HL-60 (cell line): ENCODE measurements around the gene ID4.

Experiments
- DNase-seq, 2 experiments: peaks; one replicate each; pipeline ENCODE4 v3.0.0-alpha.2; 2010 to 2020; ENCODE audit warnings: low read depth in 1 of 2, low spot score in 1 of 2
- H3K27ac ChIP-seq: fragments of 250-450 bp; sonication (Bioruptor Pico); replicated peaks from 2 replicates; pipeline ENCODE4 v1.5.1; 2020; ENCODE audit warnings: mild to moderate bottlenecking, moderate library complexity
- H3K27me3 ChIP-seq: fragments of 250-450 bp; sonication (Bioruptor Pico); 2 replicates; pipeline ENCODE4 v1.5.1; 2021; ENCODE audit warnings: mild to moderate bottlenecking, moderate library complexity; ENCODE audit not compliant: insufficient read depth, poor library complexity, severe bottlenecking
- H3K4me3 ChIP-seq: replicated peaks from 2 replicates; pipeline ENCODE4 v1.5.1; 2011; ENCODE audit warnings: mild to moderate bottlenecking, control low read depth, low read length; ENCODE audit not compliant: insufficient read depth
- GABPA ChIP-seq: IDR thresholded peaks from 2 replicates; pipeline ENCODE4 v1.6.1; 2012; ENCODE audit warnings: low read depth
- POLR2AphosphoS5 ChIP-seq: IDR thresholded peaks from 2 replicates; pipeline ENCODE4 v1.6.1; 2012; ENCODE audit warnings: low read depth
- SPI1 ChIP-seq: IDR thresholded peaks from 2 replicates; pipeline ENCODE4 v1.6.1; 2012; ENCODE audit warnings: low read depth, mild to moderate bottlenecking, borderline replicate concordance
- long read RNA-seq: library from polyadenylated mRNA; unstranded; transcript quantifications from one replicate; pipeline ENCODE4 v2.0.0, GENCODE V29; 2020
- TF ChIP-seq, protein P1 (sequence below): IDR thresholded peaks from one replicate; pipeline ENCODE4 v1.5.1; 2011; ENCODE audit warnings: low read length, control low read depth, inconsistent platforms; ENCODE audit not compliant: insufficient read depth
- TF ChIP-seq, protein P2 (sequence below): IDR thresholded peaks from 2 replicates; pipeline ENCODE4 v1.6.1; 2012; ENCODE audit warnings: low read depth; ENCODE audit not compliant: insufficient replicate concordance

Gene ID4
- long read RNA-seq, result 0 reads

- no peak within 1 kb of the TSS for H3K4me3 ChIP-seq
Observed at GRCh38 chr6:19836799-19837510, at the start of gene ID4. TSS of gene ID4 (plus strand) at chr6:19837370. CDS start at chr6:19837755, 385 bp downstream.

DNA sequence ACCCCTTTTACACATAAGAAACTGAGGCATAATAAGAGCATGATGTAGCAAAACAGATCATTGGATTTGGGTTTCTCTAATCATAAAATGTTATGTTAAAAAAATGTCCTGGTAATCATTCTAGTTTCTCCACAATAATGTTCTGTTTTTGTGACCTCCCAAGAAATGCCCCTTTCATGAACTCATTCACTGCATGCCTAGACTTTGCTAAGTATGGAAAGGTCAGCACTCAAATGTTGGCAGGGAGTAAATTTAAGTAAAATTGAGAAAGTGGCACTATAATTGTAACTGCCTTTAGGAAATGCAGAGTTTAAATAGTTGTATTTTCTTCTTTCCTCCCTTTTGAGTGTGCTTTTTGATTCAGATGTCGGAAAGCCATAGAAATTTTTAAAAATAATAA, 48.5 kb upstream of the ID4 start:
- Histone ChIP-seq H3K4me3 (no peak overlapping the region), H3K27ac (no peak overlapping the region), H3K27me3 (no peaks in the 10 kb centered on the region)
- no peak for DNase-seq
- TF ChIP-seq SPI1 (no peak), POLR2AphosphoS5 (no peak), GABPA (no peak)
- TF ChIP-seq, protein P1, sequence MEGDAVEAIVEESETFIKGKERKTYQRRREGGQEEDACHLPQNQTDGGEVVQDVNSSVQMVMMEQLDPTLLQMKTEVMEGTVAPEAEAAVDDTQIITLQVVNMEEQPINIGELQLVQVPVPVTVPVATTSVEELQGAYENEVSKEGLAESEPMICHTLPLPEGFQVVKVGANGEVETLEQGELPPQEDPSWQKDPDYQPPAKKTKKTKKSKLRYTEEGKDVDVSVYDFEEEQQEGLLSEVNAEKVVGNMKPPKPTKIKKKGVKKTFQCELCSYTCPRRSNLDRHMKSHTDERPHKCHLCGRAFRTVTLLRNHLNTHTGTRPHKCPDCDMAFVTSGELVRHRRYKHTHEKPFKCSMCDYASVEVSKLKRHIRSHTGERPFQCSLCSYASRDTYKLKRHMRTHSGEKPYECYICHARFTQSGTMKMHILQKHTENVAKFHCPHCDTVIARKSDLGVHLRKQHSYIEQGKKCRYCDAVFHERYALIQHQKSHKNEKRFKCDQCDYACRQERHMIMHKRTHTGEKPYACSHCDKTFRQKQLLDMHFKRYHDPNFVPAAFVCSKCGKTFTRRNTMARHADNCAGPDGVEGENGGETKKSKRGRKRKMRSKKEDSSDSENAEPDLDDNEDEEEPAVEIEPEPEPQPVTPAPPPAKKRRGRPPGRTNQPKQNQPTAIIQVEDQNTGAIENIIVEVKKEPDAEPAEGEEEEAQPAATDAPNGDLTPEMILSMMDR, result no peak
- TF ChIP-seq, protein P2, sequence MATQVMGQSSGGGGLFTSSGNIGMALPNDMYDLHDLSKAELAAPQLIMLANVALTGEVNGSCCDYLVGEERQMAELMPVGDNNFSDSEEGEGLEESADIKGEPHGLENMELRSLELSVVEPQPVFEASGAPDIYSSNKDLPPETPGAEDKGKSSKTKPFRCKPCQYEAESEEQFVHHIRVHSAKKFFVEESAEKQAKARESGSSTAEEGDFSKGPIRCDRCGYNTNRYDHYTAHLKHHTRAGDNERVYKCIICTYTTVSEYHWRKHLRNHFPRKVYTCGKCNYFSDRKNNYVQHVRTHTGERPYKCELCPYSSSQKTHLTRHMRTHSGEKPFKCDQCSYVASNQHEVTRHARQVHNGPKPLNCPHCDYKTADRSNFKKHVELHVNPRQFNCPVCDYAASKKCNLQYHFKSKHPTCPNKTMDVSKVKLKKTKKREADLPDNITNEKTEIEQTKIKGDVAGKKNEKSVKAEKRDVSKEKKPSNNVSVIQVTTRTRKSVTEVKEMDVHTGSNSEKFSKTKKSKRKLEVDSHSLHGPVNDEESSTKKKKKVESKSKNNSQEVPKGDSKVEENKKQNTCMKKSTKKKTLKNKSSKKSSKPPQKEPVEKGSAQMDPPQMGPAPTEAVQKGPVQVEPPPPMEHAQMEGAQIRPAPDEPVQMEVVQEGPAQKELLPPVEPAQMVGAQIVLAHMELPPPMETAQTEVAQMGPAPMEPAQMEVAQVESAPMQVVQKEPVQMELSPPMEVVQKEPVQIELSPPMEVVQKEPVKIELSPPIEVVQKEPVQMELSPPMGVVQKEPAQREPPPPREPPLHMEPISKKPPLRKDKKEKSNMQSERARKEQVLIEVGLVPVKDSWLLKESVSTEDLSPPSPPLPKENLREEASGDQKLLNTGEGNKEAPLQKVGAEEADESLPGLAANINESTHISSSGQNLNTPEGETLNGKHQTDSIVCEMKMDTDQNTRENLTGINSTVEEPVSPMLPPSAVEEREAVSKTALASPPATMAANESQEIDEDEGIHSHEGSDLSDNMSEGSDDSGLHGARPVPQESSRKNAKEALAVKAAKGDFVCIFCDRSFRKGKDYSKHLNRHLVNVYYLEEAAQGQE, result no peak

More at GRCh38 chr6:19836799-19837510, at the start of gene ID4:
- TF ChIP-seq POLR2AphosphoS5 (no peak), GABPA (no peak), SPI1 (no peak)
- TF ChIP-seq, protein P1, result no peak
- TF ChIP-seq, protein P2, result no peak
- peaks cover 36% of the 10 kb centered on the region for H3K27me3 ChIP-seq
- no peak within 1 kb of the TSS for H3K27ac ChIP-seq
- DNase-seq, result no peak

- no peak overlapping the region for H3K27ac ChIP-seq
- no peak for TF ChIP-seq GABPA
- no peak for TF ChIP-seq POLR2AphosphoS5
- TF ChIP-seq, protein P1, result no peak
- TF ChIP-seq, protein P2, result no peak
- no peak for TF ChIP-seq SPI1
- DNase-seq, result no peak
- no peak overlapping the region for H3K4me3 ChIP-seq
- H3K27me3 ChIP-seq, result no peaks in the 10 kb centered on the region
Observed at GRCh38 chr6:19789100-19789803, 47.9 kb upstream of the ID4 start.
